Glutamatergic neuron (in vitro differentiated cells): ENCODE data around the gene HIGD2A. TPM values are rescaled to one million over a fixed set of nuclear protein-coding genes. Genes with fewer than 3 reads are reported as not detected.

ENCODE experiments used
- DNase-seq: peaks from one replicate; pipeline ENCODE4 v3.0.0; 2022
- H3K27ac Mint-ChIP-seq: one replicate; pipeline ENCODE4 v1.8.0; 2020; ENCODE audit warnings: mild to moderate bottlenecking, mixed read lengths, inconsistent platforms; ENCODE audit not compliant: unreplicated experiment
- H3K27me3 Mint-ChIP-seq: one replicate; pipeline ENCODE4 v1.8.0; 2020; ENCODE audit warnings: mild to moderate bottlenecking, moderate library complexity, mixed read lengths, inconsistent platforms; ENCODE audit not compliant: unreplicated experiment
- H3K36me3 Mint-ChIP-seq: one replicate; pipeline ENCODE4 v1.8.0; 2020; ENCODE audit warnings: mild to moderate bottlenecking, mixed read lengths, inconsistent platforms; ENCODE audit not compliant: unreplicated experiment
- H3K4me1 Mint-ChIP-seq: one replicate; pipeline ENCODE4 v1.8.0; 2020; ENCODE audit warnings: mild to moderate bottlenecking, low read depth, mixed read lengths, inconsistent platforms; ENCODE audit not compliant: unreplicated experiment
- H3K4me3 Mint-ChIP-seq: one replicate; pipeline ENCODE4 v1.8.0; 2020; ENCODE audit warnings: mild to moderate bottlenecking, mixed read lengths, inconsistent platforms; ENCODE audit not compliant: unreplicated experiment
- H3K9me3 Mint-ChIP-seq: one replicate; pipeline ENCODE4 v1.8.0; 2020; ENCODE audit warnings: mild to moderate bottlenecking, moderate library complexity, mixed read lengths, inconsistent platforms; ENCODE audit not compliant: unreplicated experiment
- total RNA-seq: library from RNA; stranded (reverse); fragmentation: NEBNext Ultra II Directional; extraction: Animal tissue kit (Norgen Biotek cat#: 25700); gene quantifications from one replicate; pipeline ENCODE4 v1.2.1, GENCODE V29; 2021; ENCODE audit not compliant: unreplicated experiment
- TF ChIP-seq, protein P1 (sequence below): fragments of 200-600 bp; sonication (generic); IDR thresholded peaks from one replicate; pipeline ENCODE4 v1.5.0; 2021; ENCODE audit not compliant: partially characterized antibody, unreplicated experiment

Gene HIGD2A
- total RNA-seq, 1 donor from 2014 or later: 103 TPM

DNA sequence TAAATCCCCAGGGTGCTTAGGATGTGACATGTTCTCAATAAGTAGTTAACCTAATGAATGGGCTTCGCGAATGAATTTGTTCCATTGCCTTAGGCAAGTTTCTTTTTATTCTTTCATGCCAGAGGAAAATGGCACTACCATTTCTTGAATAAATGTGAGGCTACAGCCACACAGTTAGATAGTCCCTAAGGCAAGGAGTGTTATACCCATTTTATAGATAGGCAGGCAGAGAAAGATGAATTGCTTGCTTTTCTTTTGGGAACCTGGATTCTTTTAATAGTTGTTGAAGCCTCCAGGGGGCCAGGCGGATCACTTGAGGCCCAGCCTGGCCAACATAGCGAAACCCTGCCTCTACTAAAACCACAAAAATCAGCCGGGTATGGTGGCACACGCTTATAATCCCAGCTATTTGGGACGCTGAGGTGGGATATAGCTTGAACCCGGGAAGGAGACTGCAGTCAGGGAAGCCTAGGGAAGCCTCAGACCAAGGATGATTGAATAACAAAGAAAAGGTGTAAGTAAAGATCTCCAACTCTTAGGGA lies 1.1 kb upstream of the HIGD2A start:
- peak overlapping the region; percentile 99 for H3K4me3 Mint-ChIP-seq
- no peak for DNase-seq
- peaks cover 10% of the 10 kb centered on the region for H3K27me3 Mint-ChIP-seq
- TF ChIP-seq, protein P1, sequence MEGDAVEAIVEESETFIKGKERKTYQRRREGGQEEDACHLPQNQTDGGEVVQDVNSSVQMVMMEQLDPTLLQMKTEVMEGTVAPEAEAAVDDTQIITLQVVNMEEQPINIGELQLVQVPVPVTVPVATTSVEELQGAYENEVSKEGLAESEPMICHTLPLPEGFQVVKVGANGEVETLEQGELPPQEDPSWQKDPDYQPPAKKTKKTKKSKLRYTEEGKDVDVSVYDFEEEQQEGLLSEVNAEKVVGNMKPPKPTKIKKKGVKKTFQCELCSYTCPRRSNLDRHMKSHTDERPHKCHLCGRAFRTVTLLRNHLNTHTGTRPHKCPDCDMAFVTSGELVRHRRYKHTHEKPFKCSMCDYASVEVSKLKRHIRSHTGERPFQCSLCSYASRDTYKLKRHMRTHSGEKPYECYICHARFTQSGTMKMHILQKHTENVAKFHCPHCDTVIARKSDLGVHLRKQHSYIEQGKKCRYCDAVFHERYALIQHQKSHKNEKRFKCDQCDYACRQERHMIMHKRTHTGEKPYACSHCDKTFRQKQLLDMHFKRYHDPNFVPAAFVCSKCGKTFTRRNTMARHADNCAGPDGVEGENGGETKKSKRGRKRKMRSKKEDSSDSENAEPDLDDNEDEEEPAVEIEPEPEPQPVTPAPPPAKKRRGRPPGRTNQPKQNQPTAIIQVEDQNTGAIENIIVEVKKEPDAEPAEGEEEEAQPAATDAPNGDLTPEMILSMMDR: no peak
- no peaks in the 10 kb centered on the region for H3K36me3 Mint-ChIP-seq
- H3K27ac Mint-ChIP-seq: peak overlapping the region; percentile 99
- peaks cover 11% of the 10 kb centered on the region for H3K9me3 Mint-ChIP-seq
- H3K4me1 Mint-ChIP-seq: peaks cover 11% of the 10 kb centered on the region

DNA sequence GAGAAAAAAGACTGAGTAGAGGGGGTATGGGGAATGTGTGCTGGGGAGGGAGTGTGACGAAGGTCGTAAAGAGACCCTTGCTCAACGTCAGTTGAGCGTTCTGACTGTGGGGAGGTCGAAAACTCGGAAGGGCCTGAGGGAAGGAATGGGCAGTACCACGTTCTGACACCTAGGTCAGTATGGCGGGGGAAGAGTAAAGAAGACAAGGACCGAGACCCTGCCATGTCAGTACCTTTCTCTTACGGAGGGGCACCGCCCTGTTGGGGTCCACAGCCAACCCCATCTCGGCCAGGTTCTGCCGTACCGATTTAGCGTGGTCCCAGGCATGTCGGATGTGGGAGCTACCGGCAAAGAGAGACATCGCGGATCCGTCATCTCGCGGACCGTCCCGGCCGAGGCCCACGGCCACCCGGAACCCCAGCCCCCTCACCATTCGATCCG lies 528 bp upstream of the HIGD2A start:
- Mint-ChIP-seq H3K27ac (peak overlapping the region; percentile 99), H3K9me3 (peaks cover 11% of the 10 kb centered on the region), H3K27me3 (peaks cover 10% of the 10 kb centered on the region), H3K4me1 (peaks cover 11% of the 10 kb centered on the region), H3K36me3 (no peaks in the 10 kb centered on the region), H3K4me3 (peak overlapping the region; percentile 99)
- TF ChIP-seq, protein P1: no peak
- DNase-seq: no peak

DNA sequence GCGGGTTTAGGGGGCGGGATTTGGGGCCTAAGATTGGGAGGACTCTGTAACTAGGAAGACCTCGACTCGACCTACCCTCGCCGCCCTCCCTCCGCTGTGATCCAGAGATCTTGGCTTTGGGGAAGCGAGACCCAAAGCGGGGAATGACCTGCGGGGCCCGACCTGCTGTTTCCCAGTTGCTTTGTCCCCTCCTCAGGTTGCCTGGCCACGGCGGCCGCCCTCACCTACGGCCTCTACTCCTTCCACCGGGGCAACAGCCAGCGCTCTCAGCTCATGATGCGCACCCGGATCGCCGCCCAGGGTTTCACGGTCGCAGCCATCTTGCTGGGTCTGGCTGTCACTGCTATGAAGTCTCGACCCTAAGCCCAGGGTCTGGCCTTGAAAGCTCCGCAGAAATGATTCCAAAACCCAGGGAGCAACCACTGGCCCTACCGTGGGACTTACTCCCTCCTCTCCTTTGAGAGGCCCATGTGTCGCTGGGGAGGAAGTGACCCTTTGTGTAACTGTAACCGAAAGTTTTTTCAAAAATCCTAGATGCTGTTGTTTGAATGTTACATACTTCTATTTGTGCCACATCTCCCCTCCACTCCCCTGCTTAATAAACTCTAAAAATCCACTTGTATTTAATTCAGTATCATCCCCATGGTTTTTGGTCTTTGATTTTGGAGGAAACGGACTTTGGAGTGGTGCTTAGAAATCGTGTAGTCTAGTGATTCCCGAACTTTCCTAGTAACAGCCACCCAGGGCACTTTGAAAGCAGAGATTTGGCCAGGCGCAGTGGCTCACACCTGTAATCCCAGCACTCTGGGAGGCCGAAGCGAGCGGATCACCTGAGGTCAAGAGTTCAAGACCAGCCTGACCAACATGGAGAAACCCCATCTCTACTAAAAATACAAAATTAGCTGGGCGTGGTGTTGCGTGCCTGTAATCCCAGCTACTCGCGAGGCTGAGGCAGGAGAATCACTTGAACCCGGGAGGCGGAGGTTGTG lies 878 bp downstream of the HIGD2A start:
- H3K27ac Mint-ChIP-seq: peak overlapping the region; percentile 99
- H3K4me3 Mint-ChIP-seq: peak overlapping the region; percentile 99
- no peaks in the 10 kb centered on the region for H3K36me3 Mint-ChIP-seq
- TF ChIP-seq, protein P1: no peak
- peaks cover 11% of the 10 kb centered on the region for H3K9me3 Mint-ChIP-seq
- H3K27me3 Mint-ChIP-seq: peaks cover 10% of the 10 kb centered on the region
- peaks cover 11% of the 10 kb centered on the region for H3K4me1 Mint-ChIP-seq
- DNase-seq: no peak

DNA sequence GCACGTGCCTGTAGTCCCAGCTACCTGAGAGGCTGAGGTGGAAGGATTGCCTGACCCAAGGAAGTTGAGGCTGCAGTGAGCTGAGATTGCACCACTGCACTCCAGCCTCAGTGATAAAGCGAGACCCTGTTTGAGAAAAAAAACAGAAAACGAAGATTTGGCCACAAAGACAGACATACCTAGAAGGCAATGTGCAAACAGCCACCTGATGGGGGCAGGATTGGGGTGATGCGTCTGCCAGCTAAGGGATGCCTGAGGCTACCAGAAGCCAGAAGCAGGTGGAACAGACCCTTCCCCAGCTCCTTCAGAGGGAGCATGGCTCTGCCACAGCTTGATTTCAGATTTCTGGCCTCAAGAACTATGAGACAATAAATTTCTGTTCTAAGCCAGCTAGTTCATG lies 2.9 kb downstream of the HIGD2A start:
- Mint-ChIP-seq H3K9me3 (peaks cover 11% of the 10 kb centered on the region), H3K36me3 (no peaks in the 10 kb centered on the region), H3K4me1 (peaks cover 16% of the 10 kb centered on the region), H3K4me3 (no peak overlapping the region), H3K27me3 (peaks cover 11% of the 10 kb centered on the region), H3K27ac (peak overlapping the region; percentile 12)
- no peak for DNase-seq
- TF ChIP-seq, protein P1: no peak

DNA sequence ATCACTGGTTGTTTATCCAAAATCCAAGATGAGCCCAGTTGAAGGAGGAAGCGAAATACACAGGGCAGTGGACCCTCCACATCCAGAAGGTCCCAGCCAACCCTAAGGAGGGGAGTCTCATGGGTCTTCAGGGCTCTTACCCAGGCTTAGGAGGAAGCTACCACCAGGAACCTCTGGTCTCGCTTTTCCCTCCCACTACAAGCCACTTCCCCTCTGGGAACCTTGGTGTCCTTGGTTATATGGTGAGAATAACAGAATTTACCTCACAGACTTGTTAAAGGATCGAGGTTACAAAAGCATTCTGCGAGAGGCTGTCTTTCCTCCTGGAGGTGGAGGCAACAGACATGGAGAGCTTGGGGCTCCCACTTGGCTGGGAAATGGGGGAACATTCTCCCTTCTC lies 3.4 kb downstream of the HIGD2A start:
- peaks cover 11% of the 10 kb centered on the region for H3K27me3 Mint-ChIP-seq
- H3K36me3 Mint-ChIP-seq: no peaks in the 10 kb centered on the region
- peaks cover 11% of the 10 kb centered on the region for H3K9me3 Mint-ChIP-seq
- peaks cover 20% of the 10 kb centered on the region for H3K4me1 Mint-ChIP-seq
- TF ChIP-seq, protein P1: no peak
- peak overlapping the region; percentile 12 for H3K27ac Mint-ChIP-seq
- H3K4me3 Mint-ChIP-seq: peak overlapping the region; percentile 9
- DNase-seq: no peak
